Endothelial cell of umbilical vein (primary cell): ENCODE data around the gene ATP10A. TPM values are rescaled to one million over a fixed set of nuclear protein-coding genes. Genes with fewer than 3 reads are reported as not detected.

ENCODE experiments used
- BruUV-seq: library from RNA; stranded (reverse); fragments of 400-500 nt; replicated peaks from 2 replicates; lab custom pipeline; 2021; lab: Mats Ljungman, UMichigan
- CTCF ChIA-PET: fragments of 300-600, 350-600 bp; sonication (Branson Sonifier 250); formaldehyde crosslinking; loops from one replicate; lab custom pipeline; 2021; ENCODE audit warnings: antibody characterized with exemption, inconsistent platforms; lab: Charles Lee
- POLR2A ChIA-PET: fragments of 300-600, 350-600 bp; sonication (Branson Sonifier 250); formaldehyde crosslinking; loops from one replicate; lab custom pipeline; 2021; ENCODE audit warnings: antibody characterized with exemption, inconsistent platforms; lab: Charles Lee
- DNase-seq: peaks from one replicate; pipeline ENCODE4 v3.0.0-alpha.2; 2011; ENCODE audit warnings: low read depth, low spot score
- FAIRE-seq: peaks from 2 replicates; lab custom pipeline; 2011; peaks lifted over from hg19 to GRCh38; lab: Jason Lieb, UNC
- H2AFZ ChIP-seq: 2 replicates; pipeline ENCODE4 v1.6.0; 2012; ENCODE audit warnings: low read depth, low read length, control low read depth, inconsistent platforms
- H3K27ac ChIP-seq: 2 replicates; pipeline ENCODE4 v1.5.1; 2011; ENCODE audit warnings: low read depth, mild to moderate bottlenecking, control low read depth, low read length, moderate library complexity; ENCODE audit not compliant: insufficient read depth
- H3K27me3 ChIP-seq, 2 experiments: 2 replicates each; pipeline versions ENCODE4 v1.6.0 to v1.6.1; 2011; ENCODE audit warnings: low read length in 2 of 2, mixed read lengths in 1 of 2; ENCODE audit not compliant: control insufficient read depth in 2 of 2, insufficient read depth in 2 of 2
- H3K36me3 ChIP-seq, 2 experiments: 2 replicates in 1 of 2; 3 replicates in 1 of 2; pipeline ENCODE4 v1.5.1; 2011; ENCODE audit warnings: low read length in 2 of 2, mild to moderate bottlenecking in 1 of 2, moderate library complexity in 1 of 2; ENCODE audit not compliant: control insufficient read depth in 2 of 2, insufficient read depth in 2 of 2; ENCODE audit errors: extremely low read depth in 1 of 2
- H3K4me1 ChIP-seq: 3 replicates; pipeline ENCODE4 v1.5.1; 2011; ENCODE audit warnings: mild to moderate bottlenecking, low read length; ENCODE audit not compliant: control insufficient read depth, insufficient read depth; ENCODE audit errors: extremely low read depth
- H3K4me2 ChIP-seq: 2 replicates; pipeline ENCODE4 v1.6.1; 2011; ENCODE audit warnings: low read length, control low read depth, mixed read lengths; ENCODE audit not compliant: insufficient read depth
- H3K4me3 ChIP-seq, 3 experiments: fragments of 200-600 bp in 1 of 3; sonication (generic), shearing (Covaris generic) in 1 of 3; replicated peaks in 1 of 3; 2 replicates each; pipeline ENCODE4 v1.5.1; 2011 to 2016; ENCODE audit warnings: control low read depth in 3 of 3, low read length in 3 of 3, mild to moderate bottlenecking in 2 of 3, inconsistent platforms in 1 of 3, low read depth in 1 of 3, moderate library complexity in 1 of 3; ENCODE audit not compliant: insufficient read depth in 1 of 3
- H3K79me2 ChIP-seq: 2 replicates; pipeline ENCODE4 v1.6.0; 2012; ENCODE audit warnings: low read length, inconsistent platforms; ENCODE audit not compliant: control insufficient read depth, insufficient read depth
- H3K9ac ChIP-seq: replicated peaks from 2 replicates; pipeline ENCODE3; 2011; ENCODE audit warnings: low read length, control low read depth; ENCODE audit not compliant: insufficient read depth; ENCODE audit errors: extremely low read depth
- H3K9me1 ChIP-seq: replicated peaks from 3 replicates; pipeline ENCODE4 v1.6.0; 2011; ENCODE audit warnings: mild to moderate bottlenecking, low read length; ENCODE audit not compliant: control insufficient read depth, insufficient read depth; ENCODE audit errors: extremely low read depth
- H3K9me3 ChIP-seq: replicated peaks from 2 replicates; pipeline ENCODE4 v1.5.1; 2012; ENCODE audit warnings: low read length, inconsistent platforms; ENCODE audit not compliant: control insufficient read depth, insufficient read depth
- H4K20me1 ChIP-seq: replicated peaks from 2 replicates; pipeline ENCODE3; 2011; ENCODE audit warnings: mild to moderate bottlenecking, low read length; ENCODE audit not compliant: control insufficient read depth, insufficient read depth; ENCODE audit errors: extremely low read depth
- CTCF ChIP-seq, 2 donors: IDR thresholded peaks; 1 replicate in 1 of 2; 2 replicates in 1 of 2; pipeline ENCODE4 v1.5.1; 2011; ENCODE audit warnings: low read length in 2 of 2, mild to moderate bottlenecking in 2 of 2, moderate library complexity in 2 of 2, control low read depth in 1 of 2, inconsistent platforms in 1 of 2, low read depth in 1 of 2; ENCODE audit not compliant: insufficient read depth in 1 of 2; ENCODE audit errors: extremely low read depth in 1 of 2
- EZH2 ChIP-seq: IDR thresholded peaks from 2 replicates; pipeline ENCODE4 v1.6.1; 2012; ENCODE audit warnings: borderline replicate concordance, low read depth, mild to moderate bottlenecking, moderate library complexity, low read length, inconsistent platforms; ENCODE audit not compliant: severe bottlenecking
- FOS ChIP-seq: IDR thresholded peaks from 2 replicates; pipeline ENCODE4 v1.6.1; 2011; ENCODE audit warnings: mild to moderate bottlenecking, low read length, moderate library complexity, borderline replicate concordance; ENCODE audit not compliant: insufficient read depth
- GATA2 ChIP-seq: IDR thresholded peaks from 2 replicates; pipeline ENCODE4 v1.7.0; 2011; ENCODE audit warnings: low read depth, mild to moderate bottlenecking, moderate library complexity, mixed read lengths, low read length; ENCODE audit not compliant: insufficient read length, insufficient read depth
- JUN ChIP-seq: IDR thresholded peaks from 2 replicates; pipeline ENCODE4 v1.6.1; 2011; ENCODE audit warnings: borderline replicate concordance, low read depth; ENCODE audit not compliant: insufficient read length, insufficient read depth
- MAX ChIP-seq: IDR thresholded peaks from 2 replicates; pipeline ENCODE4 v1.6.1; 2011; ENCODE audit not compliant: insufficient read depth, insufficient read length
- MYC ChIP-seq: IDR thresholded peaks from one replicate; pipeline ENCODE4 v1.6.1; 2011; ENCODE audit warnings: mild to moderate bottlenecking, low read depth, low read length
- POLR2A ChIP-seq: IDR thresholded peaks from 2 replicates; pipeline ENCODE4 v1.6.1; 2012; ENCODE audit warnings: low read depth, mild to moderate bottlenecking, control low read depth, low read length
- POLR2AphosphoS5 ChIP-seq: IDR thresholded peaks from 2 replicates; pipeline ENCODE4 v1.6.1; 2012; ENCODE audit warnings: low read depth, mild to moderate bottlenecking, control low read depth, low read length, moderate library complexity; ENCODE audit not compliant: insufficient read depth
- dilution Hi-C: fragments of 300-500 bp; cut with MboI; formaldehyde crosslinking; loops from one replicate; pipeline ENCODE4 v1.15.0; 2019; ENCODE audit warnings: low sequenced_read_pairs; ENCODE audit not compliant: extremely low pct_ligation_motif_present
- intact Hi-C: fragments of 100-400 bp; cut with micrococcal nuclease; formaldehyde crosslinking; loops from one replicate; pipeline ENCODE4 v1.10.0; 2022
- polyA plus RNA-seq, 4 experiments: library from polyadenylated mRNA; depleted of rRNA in 3 of 4; stranded (reverse) in 3 of 4; unstranded in 1 of 4; fragments of >200 nt; gene quantifications; 2 replicates each; pipeline versions ENCODE4 v1.2.1 to v1.2.3, GENCODE V29; 2011 to 2012; ENCODE audit warnings: missing spikeins in 1 of 4
- total RNA-seq: library from RNA; stranded (reverse); gene quantifications from 2 replicates; pipeline ENCODE4 v1.2.3, GENCODE V29; 2021

ATP10A gene
- total and polyA plus RNA-seq, 2 donors (not counting 3 experiments of a cell fraction or from before 2014, with no cell fraction given) = not detected

- ChIA-PET POLR2A (no interaction called here), CTCF (no interaction called here)
- Histone ChIP-seq H3K9ac (no peak overlapping the region), H3K9me1 (no peaks in the 10 kb centered on the region), H3K27me3 (no peaks in the 10 kb centered on the region), H3K9me3 (peaks cover 5% of the 10 kb centered on the region), H3K79me2 (no peaks in the 10 kb centered on the region), H3K4me3 (no peak overlapping the region), H3K27ac (no peak overlapping the region), H3K4me1 (no peaks in the 10 kb centered on the region), H2AFZ (no peak overlapping the region), H3K4me2 (no peak overlapping the region), H3K36me3 (no peaks in the 10 kb centered on the region), H4K20me1 (no peaks in the 10 kb centered on the region)
- intact Hi-C loops = no loop called here
- TF ChIP-seq EZH2 = no peak
- TF ChIP-seq FOS = no peak
- TF ChIP-seq MAX = no peak
- TF ChIP-seq POLR2AphosphoS5 = no peak
- TF ChIP-seq GATA2 = no peak
- no peak for TF ChIP-seq MYC
- TF ChIP-seq CTCF (IDR thresholded peaks at IDR 0.05; ENCODE audit: extremely low read depth in 1 of 2, insufficient read depth in 1 of 2, low read depth in 1 of 2, low read length in 2 of 2) = no peak
- no peak for TF ChIP-seq JUN
- no peak for TF ChIP-seq POLR2A
- FAIRE-seq (no peak), DNase-seq (no peak)
- no TSS peak for BruUV-seq
- dilution Hi-C loops = no loop called here
Measured at GRCh38 chr15:25884370-25884769, 21.2 kb upstream of the ATP10A start.
